Activated naive CD8-positive, alpha-beta T cell treated with anti-CD3 and anti-CD28 coated beads, Interleukin-2, amount 50 U/mL, for 24 hours (primary cell): ENCODE data around the gene DOC2B.
"Not testable (repeated sequence)": the region's sequence is repeated elsewhere in the genome, so short reads cannot be mapped to it uniquely, and the experiment has no call there.

Experiments
- ATAC-seq: fragments of 150-1000 bp; cut with Tn5 transposase; one replicate; pipeline ENCODE4 v1.10.0; 2021
- DNase-seq: peaks from one replicate; pipeline ENCODE4 v3.0.0; 2021
- H3K27ac Mint-ChIP-seq: one replicate; pipeline ENCODE4 v1.8.0; 2021; ENCODE audit warnings: mild to moderate bottlenecking, mixed read lengths
- H3K27me3 Mint-ChIP-seq: one replicate; pipeline ENCODE4 v1.8.0; 2021; ENCODE audit warnings: mixed read lengths
- H3K36me3 Mint-ChIP-seq: one replicate; pipeline ENCODE4 v1.8.0; 2021; ENCODE audit warnings: low read depth, mixed read lengths
- H3K4me1 Mint-ChIP-seq: one replicate; pipeline ENCODE4 v1.8.0; 2021; ENCODE audit warnings: mixed read lengths
- H3K4me3 Mint-ChIP-seq: one replicate; pipeline ENCODE4 v1.8.0; 2021; ENCODE audit warnings: mild to moderate bottlenecking, moderate library complexity, mixed read lengths
- H3K9me3 Mint-ChIP-seq: one replicate; pipeline ENCODE4 v1.8.0; 2021; ENCODE audit warnings: mixed read lengths

Gene DOC2B

GRCh38 chr17:142102-142661, 39.3 kb downstream of the DOC2B start:
- Mint-ChIP-seq H3K4me3 (no peak overlapping the region), H3K9me3 (no peaks in the 10 kb centered on the region), H3K27me3 (peaks cover 7% of the 10 kb centered on the region), H3K4me1 (no peaks in the 10 kb centered on the region), H3K27ac (no peak overlapping the region), H3K36me3 (no peaks in the 10 kb centered on the region)
- DNase-seq (peak; percentile 32), ATAC-seq (no peak)

GRCh38 chr17:139401-140205, 41.8 kb downstream of the DOC2B start:
- not testable (repeated sequence) for H3K4me3 Mint-ChIP-seq, H3K9me3 Mint-ChIP-seq, H3K36me3 Mint-ChIP-seq, H3K4me1 Mint-ChIP-seq, ATAC-seq, DNase-seq, H3K27me3 Mint-ChIP-seq, H3K27ac Mint-ChIP-seq

- H3K9me3 Mint-ChIP-seq, H3K4me1 Mint-ChIP-seq: not testable (repeated sequence)
Observed at GRCh38 chr17:137166-137807, 44.2 kb downstream of the DOC2B start, which contains the start of gene SCGB1C2. Gene SCGB1C2 (plus strand): TSS chr17:137569. CDS start chr17:137591, 22 bp downstream.

GRCh38 chr17:136531-136930, 44.9 kb downstream of the DOC2B start:
- not testable (repeated sequence) for H3K4me1 Mint-ChIP-seq, H3K27me3 Mint-ChIP-seq, H3K9me3 Mint-ChIP-seq, H3K4me3 Mint-ChIP-seq, H3K36me3 Mint-ChIP-seq, H3K27ac Mint-ChIP-seq
- ATAC-seq (peak; percentile 92), DNase-seq (peak; percentile 77)

More at GRCh38 chr17:137166-137807, 44.2 kb downstream of the DOC2B start, which contains the start of gene SCGB1C2:
- H3K27ac Mint-ChIP-seq, DNase-seq, H3K36me3 Mint-ChIP-seq, ATAC-seq, H3K27me3 Mint-ChIP-seq, H3K4me3 Mint-ChIP-seq: not testable (repeated sequence)

GRCh38 chr17:135895-136294, 45.6 kb downstream of the DOC2B start:
- not testable (repeated sequence) for H3K36me3 Mint-ChIP-seq, H3K4me1 Mint-ChIP-seq, H3K27ac Mint-ChIP-seq, ATAC-seq, H3K4me3 Mint-ChIP-seq, DNase-seq, H3K27me3 Mint-ChIP-seq, H3K9me3 Mint-ChIP-seq

- H3K27ac Mint-ChIP-seq, H3K36me3 Mint-ChIP-seq, H3K4me1 Mint-ChIP-seq, ATAC-seq, H3K4me3 Mint-ChIP-seq, DNase-seq, H3K27me3 Mint-ChIP-seq, H3K9me3 Mint-ChIP-seq: not testable (repeated sequence)
Observed at GRCh38 chr17:135022-135421, 46.4 kb downstream of the DOC2B start.

GRCh38 chr17:134332-134785, 47.1 kb downstream of the DOC2B start:
- not testable (repeated sequence) for H3K36me3 Mint-ChIP-seq, H3K4me1 Mint-ChIP-seq, H3K9me3 Mint-ChIP-seq, H3K4me3 Mint-ChIP-seq, DNase-seq, H3K27ac Mint-ChIP-seq, H3K27me3 Mint-ChIP-seq
- ATAC-seq, result peak; percentile 74

GRCh38 chr17:133932-134331, 47.5 kb downstream of the DOC2B start:
- not testable (repeated sequence) for H3K4me3 Mint-ChIP-seq, H3K36me3 Mint-ChIP-seq, ATAC-seq, H3K27me3 Mint-ChIP-seq, H3K9me3 Mint-ChIP-seq, H3K27ac Mint-ChIP-seq, DNase-seq, H3K4me1 Mint-ChIP-seq

- DNase-seq, result peak; percentile 76
- not testable (repeated sequence) for H3K9me3 Mint-ChIP-seq, H3K4me3 Mint-ChIP-seq, H3K36me3 Mint-ChIP-seq, H3K4me1 Mint-ChIP-seq, H3K27ac Mint-ChIP-seq, ATAC-seq, H3K27me3 Mint-ChIP-seq
Observed at GRCh38 chr17:118339-118917, 63.0 kb downstream of the DOC2B start.

- H3K4me1 Mint-ChIP-seq, result not testable (repeated sequence)
Observed at GRCh38 chr17:113111-113510, 68.3 kb downstream of the DOC2B start.

More at GRCh38 chr17:113111-113510, 68.3 kb downstream of the DOC2B start:
- H3K36me3 Mint-ChIP-seq, H3K27ac Mint-ChIP-seq, H3K9me3 Mint-ChIP-seq, DNase-seq, ATAC-seq, H3K27me3 Mint-ChIP-seq, H3K4me3 Mint-ChIP-seq: not testable (repeated sequence)
